GM21576 (cell line): ENCODE measurements around the gene ANO10.
A peak's percentile ranks its signal among the peaks of the same experiment; 100 is the strongest.
"Not testable (repeated sequence)": the region's sequence is repeated elsewhere in the genome, so short reads cannot be mapped to it uniquely, and the experiment has no call there.

ENCODE experiments used
- ATAC-seq: cut with Tn5 transposase; IDR thresholded peaks from one replicate; pipeline ENCODE4 v1.9.1; 2021; ENCODE audit warnings: mild to moderate bottlenecking, moderate library complexity; ENCODE audit not compliant: unreplicated experiment

Gene ANO10

DNA sequence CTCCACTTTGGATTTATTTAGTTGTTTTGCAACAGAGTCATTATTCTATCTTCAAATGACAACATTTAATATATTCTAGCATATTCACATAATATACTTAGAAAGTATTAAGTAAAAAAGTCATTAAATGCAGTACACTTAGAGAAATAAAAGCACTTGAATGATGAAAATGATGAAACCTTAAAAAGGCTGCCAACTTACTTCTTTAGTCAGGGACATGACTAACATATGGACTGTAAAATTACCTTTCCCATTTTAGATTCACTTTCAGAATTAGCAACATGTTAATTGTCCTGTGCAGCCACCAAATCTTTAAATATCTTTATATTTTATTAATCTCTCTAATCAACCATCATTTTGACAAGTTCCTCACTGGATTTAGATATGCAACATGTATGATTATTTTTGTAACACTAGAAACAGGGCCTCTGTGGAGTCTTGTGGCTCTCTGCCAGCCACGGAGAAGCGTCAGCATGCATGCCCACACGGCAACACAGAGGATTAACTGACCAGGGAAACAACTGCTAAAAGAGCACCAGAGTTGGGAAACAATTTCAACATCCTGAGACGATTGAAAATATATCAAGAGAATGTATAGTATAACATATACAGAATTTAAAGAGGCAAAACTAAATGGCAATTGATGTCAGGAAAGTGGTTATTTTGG lies 95.7 kb downstream of the ANO10 start:
- ATAC-seq = no peak

DNA sequence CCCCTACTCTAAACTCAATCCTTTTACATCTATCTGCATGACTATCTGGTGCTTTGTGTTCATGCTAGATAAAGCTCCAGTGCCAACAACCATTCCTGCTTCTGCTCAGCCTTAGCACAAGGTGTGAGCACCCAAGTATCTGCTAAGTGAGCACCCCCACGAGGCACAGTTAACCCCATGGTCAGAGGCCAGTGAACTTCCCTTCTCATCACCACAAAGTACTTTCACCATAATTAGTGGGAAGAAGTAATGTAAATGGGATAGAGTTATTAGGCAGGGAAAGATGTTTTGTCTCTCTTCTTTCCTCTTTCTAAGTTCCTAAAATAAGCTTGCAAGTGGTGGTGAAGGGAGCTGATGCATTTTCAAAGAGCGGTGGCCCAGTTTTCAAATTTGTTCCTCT lies 96.4 kb downstream of the ANO10 start:
- ATAC-seq = no peak

DNA sequence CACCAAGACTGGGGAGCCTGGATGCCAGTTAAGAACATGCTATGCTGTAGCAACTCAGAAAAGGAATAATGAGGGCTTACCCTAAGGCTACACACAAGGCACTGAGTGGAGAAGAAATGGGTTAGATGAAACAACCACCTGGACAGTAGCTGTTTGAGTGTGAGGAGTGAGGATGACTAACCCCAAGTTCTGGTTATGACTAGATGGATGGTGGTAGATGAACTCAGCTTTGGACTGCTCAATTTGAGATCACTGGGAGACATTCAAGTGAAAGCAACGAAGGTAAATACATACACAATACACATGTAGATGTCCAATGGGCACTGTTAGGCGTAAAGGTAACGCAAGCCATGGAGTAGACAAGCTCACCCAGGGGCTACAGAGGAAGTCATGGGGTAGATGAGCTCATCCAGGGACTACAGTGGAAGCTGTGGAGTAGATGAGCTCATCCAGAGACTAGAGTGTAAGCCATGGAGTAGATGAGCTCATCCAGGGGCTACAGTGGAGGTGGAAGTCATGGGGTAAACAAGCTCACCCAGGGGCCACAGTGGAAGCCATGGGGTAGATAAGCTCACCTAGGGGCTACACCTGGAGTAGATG lies 98.3 kb downstream of the ANO10 start:
- ATAC-seq = peak; percentile 82

DNA sequence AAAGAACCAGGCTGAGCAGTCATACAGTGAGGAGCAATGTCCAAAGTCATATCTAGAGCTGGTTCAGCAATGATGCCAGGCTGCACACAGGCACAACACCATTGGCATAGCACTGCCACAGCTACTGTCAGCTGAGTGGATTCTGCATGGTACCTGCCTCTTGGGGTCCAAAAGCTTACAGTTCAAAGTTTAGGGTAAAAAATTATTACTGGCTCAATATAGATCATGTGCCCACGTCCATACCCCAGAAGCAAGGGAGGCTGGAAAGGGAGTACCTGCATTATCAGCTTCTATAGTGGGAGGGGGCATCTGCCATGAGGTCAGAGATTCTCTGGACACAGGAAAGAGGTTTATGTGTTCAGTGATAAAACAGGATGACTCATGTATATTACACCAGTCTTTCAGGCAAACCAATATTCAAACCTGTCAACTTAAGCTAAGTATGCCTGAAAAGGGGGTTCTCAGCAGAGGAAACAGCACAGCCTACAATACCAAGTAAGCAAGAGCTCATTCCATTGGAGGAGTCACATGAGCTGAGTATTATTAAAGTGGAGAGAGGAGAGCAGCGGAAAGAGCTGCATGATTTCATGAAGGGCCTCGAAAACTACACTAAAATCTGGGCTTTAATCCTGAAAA lies 99.0 kb downstream of the ANO10 start:
- ATAC-seq = no peak

DNA sequence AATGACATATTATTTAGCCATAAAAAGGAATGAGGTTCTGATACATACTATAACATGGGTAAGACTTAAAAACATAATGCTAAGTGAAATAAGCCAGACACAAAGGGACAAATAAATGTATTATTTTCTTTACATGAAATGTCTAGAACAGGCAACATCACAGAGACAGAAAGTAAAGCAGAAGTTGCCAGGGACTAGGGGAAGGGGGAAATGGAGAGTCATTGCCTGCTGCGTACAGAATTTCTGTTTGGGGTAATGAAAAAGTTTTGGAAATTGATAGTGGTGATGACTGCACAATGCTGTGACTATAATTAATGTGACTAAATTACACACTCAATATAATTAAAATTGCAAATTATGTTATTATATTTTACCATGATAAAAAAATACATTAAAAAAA lies 99.9 kb downstream of the ANO10 start:
- no peak for ATAC-seq

DNA sequence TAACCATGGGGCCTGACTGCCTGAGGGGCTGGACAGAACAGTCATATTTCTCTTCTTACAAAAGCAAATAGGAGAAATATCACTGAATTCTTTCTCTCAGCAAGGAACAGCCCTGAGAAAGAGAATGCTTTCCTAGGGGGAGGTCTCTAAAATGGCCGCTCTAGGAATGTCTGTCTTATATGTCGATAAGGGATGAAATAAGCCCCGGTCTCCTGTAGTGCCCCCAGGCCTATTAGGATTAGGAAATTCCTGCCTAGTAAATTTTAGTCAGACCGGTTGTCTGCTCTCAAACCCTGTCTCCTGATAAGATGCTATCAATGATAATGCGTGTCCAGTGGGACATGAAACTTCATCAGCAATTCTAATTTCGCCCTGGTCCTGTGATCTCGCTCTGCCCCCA lies 103.3 kb downstream of the ANO10 start:
- ATAC-seq = not testable (repeated sequence)

DNA sequence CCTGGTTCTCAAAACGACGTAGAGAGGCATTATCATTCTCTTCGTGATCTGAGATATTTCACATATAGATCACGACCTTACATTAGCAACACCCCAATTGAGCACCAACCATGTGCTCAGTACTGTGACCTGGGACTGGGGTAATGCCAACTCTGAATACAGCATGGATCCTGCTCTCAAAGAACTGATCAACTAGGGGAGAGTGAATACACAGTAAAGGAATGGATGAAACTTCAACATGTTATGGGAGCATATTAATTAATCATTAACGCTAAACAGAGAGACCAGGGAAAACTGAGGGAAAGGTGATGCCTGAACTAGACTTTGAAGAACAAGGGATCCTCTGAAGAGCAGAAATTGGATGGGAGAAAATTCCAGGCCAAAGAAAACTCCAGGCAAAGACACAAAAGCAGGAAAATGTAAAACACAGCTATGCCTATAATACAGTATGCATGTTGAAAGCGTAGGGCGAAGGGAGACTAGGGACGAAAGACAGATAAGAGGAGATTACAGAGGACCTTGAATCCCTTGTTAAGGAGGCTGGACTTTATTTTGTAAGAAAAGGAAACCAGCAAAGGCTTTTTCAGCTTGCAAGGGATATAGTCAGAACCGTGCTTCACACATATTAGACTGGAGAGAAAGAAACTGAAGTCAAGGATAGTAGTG lies 105.7 kb downstream of the ANO10 start:
- ATAC-seq = no peak

DNA sequence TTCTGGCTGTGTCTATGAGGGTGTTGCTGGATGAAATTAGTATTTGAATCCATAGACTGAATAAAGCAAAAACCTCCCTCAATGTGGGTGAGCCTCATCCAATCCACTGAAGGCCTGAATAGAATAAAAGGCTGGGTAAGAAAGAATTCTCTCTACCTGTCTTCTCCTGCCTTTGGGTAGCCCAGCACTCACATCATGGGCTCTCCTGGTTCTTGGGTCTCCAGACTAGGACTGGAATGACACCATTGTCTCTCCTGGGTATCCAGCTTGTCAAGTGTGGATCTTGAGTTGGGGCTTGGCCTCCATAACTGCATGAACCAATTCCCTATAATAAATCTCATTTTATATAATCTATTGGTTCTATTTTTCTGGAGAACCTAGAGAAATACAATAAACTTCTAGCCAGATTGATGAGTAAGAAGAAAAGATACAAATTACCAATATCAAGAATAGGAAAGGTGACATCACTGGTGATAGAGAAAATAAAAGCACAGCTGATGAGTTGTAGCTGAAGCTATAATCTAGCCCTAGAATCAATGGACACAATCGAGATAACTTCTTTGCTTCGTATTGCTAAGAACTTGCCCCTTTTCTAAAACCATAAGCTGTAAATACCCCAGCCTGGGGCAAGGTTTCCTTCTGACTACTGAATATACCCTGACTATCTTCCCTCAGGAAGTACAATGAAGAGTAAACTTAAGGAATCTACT lies 106.4 kb downstream of the ANO10 start:
- no peak for ATAC-seq

DNA sequence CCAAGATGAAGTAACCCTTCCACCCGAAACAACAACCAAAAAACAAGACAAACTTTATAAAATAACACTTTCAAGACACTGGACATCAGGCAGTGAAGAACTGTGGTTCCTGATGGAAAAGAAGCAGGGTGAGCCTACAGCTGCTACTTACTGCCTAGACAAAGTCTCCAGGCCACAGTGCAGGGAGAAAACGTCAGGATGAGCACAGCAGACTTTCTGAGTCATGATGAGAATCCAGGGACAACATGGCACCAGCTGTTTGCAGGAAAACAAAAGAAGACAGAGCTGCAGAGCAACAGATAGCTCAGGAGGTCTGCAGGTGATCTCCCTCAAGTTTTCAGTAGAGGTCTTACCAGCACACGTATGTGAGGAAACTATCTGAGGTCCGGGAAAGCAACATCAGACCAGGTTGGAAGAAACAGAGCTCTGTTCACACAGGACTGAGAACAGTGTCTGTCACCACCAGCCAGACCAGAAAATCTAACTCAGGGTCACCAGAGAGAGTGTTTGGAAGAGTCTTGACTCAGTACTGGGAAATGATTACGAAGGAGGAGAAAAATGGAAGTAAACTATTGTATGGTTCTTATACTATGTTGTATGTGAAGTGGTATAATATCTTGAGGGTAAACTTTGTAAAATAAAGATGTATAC lies 108.9 kb downstream of the ANO10 start:
- no peak for ATAC-seq

DNA sequence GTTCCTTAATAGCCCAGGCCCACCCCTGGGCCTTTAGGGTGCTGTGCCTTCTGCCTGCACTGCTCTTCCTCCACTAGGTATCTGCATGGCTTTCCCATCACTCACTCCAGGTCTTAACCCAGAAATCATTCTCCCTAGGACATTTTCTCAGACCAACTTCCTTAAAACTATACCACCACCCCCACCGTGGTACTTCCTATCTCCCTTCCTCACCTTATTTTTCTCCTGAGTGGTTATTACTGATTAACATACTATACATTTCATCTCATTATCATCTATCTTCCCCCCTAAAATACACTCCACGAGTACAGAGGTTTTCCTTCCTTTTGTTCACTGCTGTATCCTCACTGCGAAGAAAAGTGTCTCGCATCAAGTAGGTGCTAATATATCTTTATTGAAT lies 115.2 kb downstream of the ANO10 start:
- no peak for ATAC-seq

DNA sequence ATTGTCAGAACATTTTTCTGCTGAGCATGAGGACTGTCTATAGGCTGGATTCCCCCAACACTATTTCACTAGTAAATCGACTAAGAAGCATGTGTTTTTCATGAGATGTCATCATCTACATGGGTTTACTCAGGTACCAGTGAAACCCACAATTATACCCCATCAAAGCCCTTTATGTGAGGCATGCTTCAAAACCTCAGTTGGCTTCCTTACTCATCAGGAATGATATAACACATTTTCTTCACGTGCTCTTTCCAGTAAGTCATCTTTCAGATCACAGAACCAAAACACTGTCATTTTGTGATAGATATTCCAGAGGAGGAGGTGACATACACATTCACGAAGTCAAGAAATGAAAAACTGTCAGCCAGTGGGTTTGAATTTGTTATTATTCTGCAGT lies 116.5 kb downstream of the ANO10 start:
- ATAC-seq = no peak

DNA sequence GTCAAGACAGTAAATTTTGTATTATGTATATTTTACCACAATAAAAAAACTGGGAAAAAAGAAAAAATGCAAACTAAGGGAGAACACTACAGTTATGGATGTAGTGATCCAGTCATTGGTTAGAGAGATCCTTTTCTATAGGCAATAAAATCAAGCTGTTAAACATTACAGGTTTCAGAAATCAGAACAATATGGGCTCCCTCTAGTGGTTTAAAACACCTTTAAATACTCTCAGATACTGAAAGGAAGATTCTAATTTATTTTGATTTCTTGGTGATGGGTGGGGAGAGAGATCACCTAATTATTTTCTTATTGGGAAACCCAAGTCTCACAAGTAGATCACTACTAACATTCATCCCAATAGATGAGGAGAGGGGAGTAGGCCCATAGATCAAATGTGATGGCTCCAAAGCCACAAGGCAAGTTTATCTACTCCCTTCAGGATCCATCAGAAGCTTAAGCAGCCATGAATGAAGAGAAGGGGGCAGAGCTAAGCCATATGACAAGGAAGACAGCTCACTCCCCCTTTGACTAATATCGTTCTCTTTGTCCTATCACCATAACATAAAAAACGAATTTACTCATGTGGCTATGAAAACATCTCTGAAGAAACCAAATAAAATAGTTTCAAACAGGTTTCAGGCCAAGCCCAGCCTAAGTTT lies 118.6 kb downstream of the ANO10 start:
- ATAC-seq = no peak

DNA sequence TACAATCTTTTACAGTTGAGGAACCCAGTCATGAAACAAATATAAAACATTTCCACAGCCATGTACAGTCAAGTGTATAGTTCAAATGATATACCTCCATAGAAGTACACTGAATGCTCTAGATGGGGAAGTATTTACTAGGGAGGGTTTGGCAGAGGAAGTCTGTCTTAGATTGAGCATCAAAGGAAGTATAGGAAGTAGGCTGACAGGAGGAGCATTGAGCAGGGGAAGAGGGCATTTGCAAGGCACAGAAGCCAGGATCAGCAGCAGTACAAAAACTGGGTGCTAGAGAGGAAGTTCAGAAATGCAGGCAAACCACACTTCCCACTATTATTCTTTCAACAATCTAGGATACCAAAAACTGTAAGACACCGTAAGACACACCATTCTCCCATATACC lies 122.6 kb downstream of the ANO10 start:
- no peak for ATAC-seq

DNA sequence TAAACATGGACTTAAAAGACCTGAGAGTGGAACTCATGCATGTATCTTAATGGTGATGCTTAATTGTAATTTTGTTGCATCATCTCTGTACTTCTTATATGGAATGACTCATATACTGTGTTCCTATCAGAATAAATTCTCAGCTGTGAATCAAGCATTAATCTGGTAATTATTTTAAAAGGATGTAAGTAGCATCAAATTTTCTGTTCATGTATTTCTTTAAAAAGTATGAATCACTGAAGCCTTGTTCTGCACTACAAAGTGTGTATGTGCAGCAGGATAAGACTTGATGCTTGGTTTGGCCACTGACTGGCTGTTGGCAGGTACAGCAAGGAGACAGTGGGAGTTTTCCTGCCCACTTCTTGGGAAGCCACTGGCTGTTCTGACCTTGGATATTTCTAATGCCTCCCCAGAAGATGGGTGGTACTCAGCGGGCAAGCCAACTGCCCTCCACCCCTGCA lies 123.9 kb downstream of the ANO10 start:
- ATAC-seq = no peak

DNA sequence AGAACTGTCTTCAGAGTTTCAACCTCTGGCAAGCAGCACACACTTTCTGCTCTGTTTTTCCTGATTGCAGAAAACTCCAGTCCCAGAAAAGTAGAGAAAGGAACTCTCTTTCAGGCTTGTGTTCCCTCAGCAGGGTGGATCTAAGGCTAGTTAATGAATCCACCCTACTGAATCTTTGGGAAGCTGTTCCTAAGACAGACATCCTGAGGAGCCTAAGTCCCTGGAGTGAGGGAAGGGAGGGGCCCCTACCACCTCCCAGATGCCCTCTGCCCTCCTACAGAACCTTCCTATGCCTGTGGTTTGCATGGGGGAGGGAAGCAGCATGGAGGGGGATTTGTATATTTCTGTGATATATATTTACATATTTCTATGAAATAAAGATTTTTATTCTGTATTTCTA lies 124.4 kb downstream of the ANO10 start:
- no peak for ATAC-seq

DNA sequence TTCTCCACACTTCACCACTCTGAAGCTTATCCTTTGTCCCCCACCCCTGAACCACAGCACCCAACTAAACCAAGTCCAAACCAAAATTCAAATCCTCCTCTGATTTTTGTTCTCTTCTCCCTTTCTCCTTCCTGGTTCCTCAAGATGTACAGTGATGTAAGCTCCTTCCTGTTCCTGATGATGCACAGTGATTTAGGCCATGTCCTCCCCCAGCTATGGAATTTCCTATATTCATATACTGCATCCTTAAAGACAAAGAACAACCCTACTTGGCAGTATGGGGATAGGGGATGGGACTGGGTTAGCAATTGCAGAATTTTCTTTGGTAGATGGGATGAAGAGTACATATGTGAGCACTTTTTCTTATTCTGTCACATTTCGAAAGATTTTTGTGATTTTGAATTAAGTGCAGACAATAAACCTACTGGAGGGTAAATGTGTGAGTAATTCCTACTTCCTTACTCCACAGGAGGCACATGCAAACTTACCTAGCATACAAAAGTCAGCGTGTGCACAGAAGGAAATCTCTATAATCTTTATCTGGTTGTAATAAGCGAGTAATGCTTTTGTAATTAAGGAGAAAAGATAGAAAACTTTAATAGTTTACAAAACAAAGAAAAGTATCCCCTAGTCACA lies 125.0 kb downstream of the ANO10 start:
- no peak for ATAC-seq

DNA sequence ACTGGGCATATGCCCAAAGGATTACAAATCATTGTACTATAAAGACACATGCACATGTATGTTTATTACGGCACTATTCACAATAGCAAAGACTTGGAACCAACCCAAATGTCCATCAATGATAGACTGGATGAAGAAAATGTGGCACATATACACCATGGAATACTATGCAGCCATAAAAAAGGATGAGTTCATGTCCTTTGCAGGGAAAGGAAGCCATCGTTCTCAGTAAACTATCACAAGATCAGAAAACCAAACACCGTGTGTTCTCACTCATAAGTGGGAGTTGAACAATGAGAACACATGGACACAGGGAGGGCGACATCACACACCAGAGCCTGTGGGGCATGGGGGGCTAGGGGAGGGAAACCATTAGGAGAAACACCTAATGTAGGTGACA lies 128.9 kb downstream of the ANO10 start:
- ATAC-seq = not testable (repeated sequence)

DNA sequence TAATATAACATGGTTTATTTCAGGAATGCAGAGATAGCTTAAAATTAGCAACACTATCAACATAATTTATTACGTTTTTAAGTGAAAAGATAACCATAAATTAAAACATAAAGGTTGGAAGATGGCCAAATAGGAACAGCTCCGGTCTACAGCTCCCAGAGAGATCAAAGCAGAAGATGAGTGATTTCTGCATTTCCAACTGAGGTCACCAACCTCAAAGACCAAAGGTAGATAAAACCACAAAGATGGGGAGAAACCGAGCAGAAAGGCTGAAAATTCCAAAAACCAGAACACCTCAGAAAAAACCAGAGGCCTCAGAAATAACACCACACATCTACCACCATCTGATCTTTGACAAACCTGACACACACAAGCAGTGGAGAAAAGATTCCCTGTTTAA lies 130.0 kb downstream of the ANO10 start:
- ATAC-seq = not testable (repeated sequence)

DNA sequence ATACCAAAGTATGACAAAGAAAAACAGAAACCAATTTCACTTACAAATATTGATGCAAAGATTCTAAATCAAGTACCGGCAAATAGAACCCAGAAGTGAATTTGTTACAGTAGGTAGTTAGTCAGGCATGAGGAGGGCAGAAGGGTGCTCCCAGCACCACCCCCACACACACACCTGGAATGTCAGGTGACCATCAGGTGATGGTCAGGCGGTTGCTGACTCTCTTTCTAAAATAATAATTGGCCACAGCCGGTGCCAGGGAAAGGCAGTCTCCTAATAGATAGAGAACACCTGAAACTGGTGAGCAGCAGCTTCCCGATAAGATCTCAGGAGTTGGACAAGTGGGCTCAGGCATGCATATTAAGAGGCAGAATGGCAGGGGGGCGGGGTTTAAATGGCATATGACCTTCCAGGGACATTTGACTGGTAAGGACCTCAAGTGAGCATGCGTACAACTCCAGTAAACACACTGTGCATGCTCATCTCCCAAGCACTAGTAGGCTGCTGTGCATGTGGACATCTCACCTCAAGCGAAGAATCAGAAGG lies 131.1 kb downstream of the ANO10 start:
- ATAC-seq = no peak
